A673 (cell line): ENCODE results near the gene HS6ST2. TPM values are rescaled to one million over a fixed set of nuclear protein-coding genes. Genes with fewer than 3 reads are reported as not detected.
"Not testable (repeated sequence)": the region's sequence is repeated elsewhere in the genome, so short reads cannot be mapped to it uniquely, and the experiment has no call there.

Experiments used
- BruUV-seq: library from RNA; stranded (reverse); fragments of 400-500 nt; replicated peaks from 2 replicates; lab custom pipeline; 2021; lab: Mats Ljungman, UMichigan
- CTCF ChIA-PET: fragments of 300-600 bp; sonication (Branson Sonifier 250); formaldehyde crosslinking; loops from one replicate; lab custom pipeline; 2022; ENCODE audit warnings: antibody characterized with exemption; lab: Charles Lee
- POLR2A ChIA-PET: fragments of 300-600 bp; sonication (Branson Sonifier 250); formaldehyde crosslinking; loops from one replicate; lab custom pipeline; 2022; ENCODE audit warnings: antibody characterized with exemption; ENCODE audit not compliant: low non-redundant PET; lab: Charles Lee
- DNase-seq: peaks from one replicate; pipeline ENCODE4 v3.0.0-alpha.2; 2015; ENCODE audit warnings: low spot score
- H3K27ac ChIP-seq: fragments of 200-600 bp; sonication (generic); 2 replicates; pipeline ENCODE4 v1.5.1; 2016; ENCODE audit warnings: mixed run types, low read depth, mild to moderate bottlenecking, mixed read lengths, antibody characterized with exemption, low read length; ENCODE audit not compliant: poor library complexity, severe bottlenecking
- H3K27me3 ChIP-seq: fragments of 200-600 bp; sonication (generic); replicated peaks from 2 replicates; pipeline ENCODE4 v1.6.1; 2017; ENCODE audit warnings: mixed run types, low read depth, mild to moderate bottlenecking, mixed read lengths, antibody characterized with exemption, low read length; ENCODE audit not compliant: insufficient read depth, poor library complexity
- H3K36me3 ChIP-seq: fragments of 200-600 bp; sonication (generic); 2 replicates; pipeline ENCODE4 v1.6.1; 2016; ENCODE audit warnings: mixed run types, mild to moderate bottlenecking, mixed read lengths, antibody characterized with exemption, low read length; ENCODE audit not compliant: insufficient read depth, poor library complexity, severe bottlenecking
- H3K4me1 ChIP-seq: fragments of 200-600 bp; sonication (generic); 2 replicates; pipeline ENCODE4 v1.6.1; 2017; ENCODE audit warnings: mixed run types, mild to moderate bottlenecking, mixed read lengths, antibody characterized with exemption, low read length; ENCODE audit not compliant: insufficient read depth, poor library complexity, severe bottlenecking
- H3K4me3 ChIP-seq: fragments of 200-600 bp; sonication (generic); 2 replicates; pipeline ENCODE4 v1.5.1; 2016; ENCODE audit warnings: low read depth, mixed run types, mild to moderate bottlenecking, mixed read lengths, low read length; ENCODE audit not compliant: poor library complexity, severe bottlenecking
- H3K9me3 ChIP-seq: fragments of 200-600 bp; sonication (generic); 2 replicates; pipeline ENCODE4 v1.6.1; 2016; ENCODE audit warnings: mixed run types, low read depth, mild to moderate bottlenecking, mixed read lengths, antibody characterized with exemption, low read length; ENCODE audit not compliant: poor library complexity, severe bottlenecking
- EZH2 ChIP-seq: fragments of 200-600 bp; sonication (generic); IDR thresholded peaks from 2 replicates; pipeline ENCODE4 v1.6.1; 2017; ENCODE audit warnings: borderline replicate concordance, low read depth, mild to moderate bottlenecking, mixed read lengths, antibody characterized with exemption, low read length; ENCODE audit not compliant: poor library complexity, severe bottlenecking
- intact Hi-C: fragments of 100-400 bp; cut with micrococcal nuclease; formaldehyde crosslinking; loops from one replicate; pipeline ENCODE4 v1.10.0; 2022; ENCODE audit not compliant: unreplicated experiment
- total RNA-seq: library from RNA; stranded (reverse); gene quantifications from 2 replicates; pipeline ENCODE4 v1.2.3, GENCODE V29; 2021
- TF ChIP-seq, protein P1 (sequence below): fragments of 300-800, 200-600 bp; sonication (generic); conservative IDR thresholded peaks from 2 replicates; pipeline ENCODE4 v1.5.1; 2017; ENCODE audit warnings: low read depth, mild to moderate bottlenecking, antibody characterized with exemption, low read length, moderate library complexity, mixed read lengths

HS6ST2 gene
- total RNA-seq, 1 experiment from 2014 or later: 6.9 TPM

DNA sequence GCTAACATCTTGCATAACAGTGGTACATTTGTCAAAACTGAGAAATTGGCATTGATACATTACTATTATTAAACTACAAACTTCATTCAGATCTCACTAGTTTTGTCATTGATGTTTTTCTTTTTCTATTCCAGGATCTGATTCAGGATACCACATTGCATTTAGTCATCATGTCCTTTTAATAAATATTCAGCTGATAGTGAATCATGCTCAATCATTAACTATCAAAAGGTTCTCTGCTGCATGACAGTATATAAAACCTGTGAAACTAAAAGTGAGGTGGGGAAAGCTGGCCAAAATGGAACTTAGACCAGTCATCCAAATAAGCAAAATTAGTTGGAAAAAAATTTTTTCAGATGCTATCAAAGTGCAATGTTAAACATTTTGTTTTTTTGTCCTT is 28.1 kb upstream of the HS6ST2 start:
- Histone ChIP-seq H3K4me1 (no peaks in the 10 kb centered on the region), H3K36me3 (no peaks in the 10 kb centered on the region), H3K27ac (no peak overlapping the region), H3K9me3 (no peaks in the 10 kb centered on the region), H3K4me3 (no peak overlapping the region), H3K27me3 (peaks cover 5% of the 10 kb centered on the region)
- intact Hi-C loops: no loop called here
- TF ChIP-seq, protein P1, sequence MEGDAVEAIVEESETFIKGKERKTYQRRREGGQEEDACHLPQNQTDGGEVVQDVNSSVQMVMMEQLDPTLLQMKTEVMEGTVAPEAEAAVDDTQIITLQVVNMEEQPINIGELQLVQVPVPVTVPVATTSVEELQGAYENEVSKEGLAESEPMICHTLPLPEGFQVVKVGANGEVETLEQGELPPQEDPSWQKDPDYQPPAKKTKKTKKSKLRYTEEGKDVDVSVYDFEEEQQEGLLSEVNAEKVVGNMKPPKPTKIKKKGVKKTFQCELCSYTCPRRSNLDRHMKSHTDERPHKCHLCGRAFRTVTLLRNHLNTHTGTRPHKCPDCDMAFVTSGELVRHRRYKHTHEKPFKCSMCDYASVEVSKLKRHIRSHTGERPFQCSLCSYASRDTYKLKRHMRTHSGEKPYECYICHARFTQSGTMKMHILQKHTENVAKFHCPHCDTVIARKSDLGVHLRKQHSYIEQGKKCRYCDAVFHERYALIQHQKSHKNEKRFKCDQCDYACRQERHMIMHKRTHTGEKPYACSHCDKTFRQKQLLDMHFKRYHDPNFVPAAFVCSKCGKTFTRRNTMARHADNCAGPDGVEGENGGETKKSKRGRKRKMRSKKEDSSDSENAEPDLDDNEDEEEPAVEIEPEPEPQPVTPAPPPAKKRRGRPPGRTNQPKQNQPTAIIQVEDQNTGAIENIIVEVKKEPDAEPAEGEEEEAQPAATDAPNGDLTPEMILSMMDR: no peak
- no peak for TF ChIP-seq EZH2
- ChIA-PET CTCF (no interaction called here), POLR2A (no interaction called here)
- no TSS peak for BruUV-seq
- DNase-seq: no peak

DNA sequence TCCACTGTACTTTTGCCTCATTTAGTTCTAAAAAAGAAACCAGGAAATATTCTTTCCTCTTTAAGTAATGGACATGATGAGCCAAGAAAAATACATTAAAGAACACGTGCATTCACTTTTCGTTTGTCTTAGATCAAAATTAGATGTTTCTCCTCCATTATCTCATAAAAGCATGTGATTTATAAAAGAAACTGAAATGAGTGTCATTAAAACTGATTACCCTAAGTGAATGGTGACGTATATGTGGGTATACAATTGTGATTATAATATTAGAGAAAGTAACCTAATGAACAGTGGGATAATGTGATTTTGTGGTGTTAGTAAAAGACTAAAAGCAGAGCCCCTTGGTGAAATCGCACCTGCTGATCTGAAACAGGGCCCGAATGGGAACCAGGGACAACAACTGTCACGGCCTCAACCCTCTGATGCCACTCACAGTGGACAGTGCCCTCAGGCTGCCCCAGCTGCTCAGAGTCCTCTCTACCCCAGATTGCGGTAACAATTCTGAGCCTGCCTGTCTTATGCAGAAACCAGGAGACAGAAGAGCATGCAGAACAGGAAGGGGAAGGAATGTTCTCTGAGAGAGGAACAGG is 25.7 kb upstream of the HS6ST2 start:
- Histone ChIP-seq H3K27ac (no peak overlapping the region), H3K36me3 (no peaks in the 10 kb centered on the region), H3K4me3 (no peak overlapping the region), H3K27me3 (no peaks in the 10 kb centered on the region), H3K9me3 (no peaks in the 10 kb centered on the region), H3K4me1 (no peaks in the 10 kb centered on the region)
- ChIA-PET CTCF (no interaction called here), POLR2A (no interaction called here)
- intact Hi-C loops: no loop called here
- BruUV-seq: no TSS peak
- no peak for TF ChIP-seq EZH2
- TF ChIP-seq, protein P1: no peak
- no peak for DNase-seq

DNA sequence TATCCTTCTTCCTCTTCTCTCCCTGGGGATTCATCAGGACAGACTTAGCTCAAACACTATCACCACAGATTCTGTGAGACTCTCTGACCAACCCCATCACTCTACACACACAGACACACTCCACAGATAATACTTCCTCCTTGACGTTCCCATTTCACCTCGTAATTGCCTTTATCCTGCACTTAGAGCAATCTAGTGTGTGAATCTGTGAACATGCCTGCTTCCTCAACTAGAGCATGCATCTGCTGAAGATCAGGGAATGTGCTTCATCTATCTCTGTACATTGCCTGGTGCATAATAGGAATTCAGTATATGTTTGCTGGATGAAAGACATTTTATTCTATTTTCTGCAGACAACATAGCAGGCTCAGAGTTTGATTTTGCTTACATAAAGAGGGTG is 25.1 kb upstream of the HS6ST2 start:
- no TSS peak for BruUV-seq
- POLR2A ChIA-PET: no interaction called here
- CTCF ChIA-PET: no interaction called here
- TF ChIP-seq, protein P1: no peak
- TF ChIP-seq EZH2: no peak
- no peak for DNase-seq
- no peaks in the 10 kb centered on the region for H3K36me3 ChIP-seq
- no peaks in the 10 kb centered on the region for H3K4me1 ChIP-seq
- intact Hi-C loops: no loop called here
- H3K27me3 ChIP-seq: no peaks in the 10 kb centered on the region
- H3K27ac ChIP-seq: no peak overlapping the region
- H3K4me3 ChIP-seq: no peak overlapping the region
- no peaks in the 10 kb centered on the region for H3K9me3 ChIP-seq

DNA sequence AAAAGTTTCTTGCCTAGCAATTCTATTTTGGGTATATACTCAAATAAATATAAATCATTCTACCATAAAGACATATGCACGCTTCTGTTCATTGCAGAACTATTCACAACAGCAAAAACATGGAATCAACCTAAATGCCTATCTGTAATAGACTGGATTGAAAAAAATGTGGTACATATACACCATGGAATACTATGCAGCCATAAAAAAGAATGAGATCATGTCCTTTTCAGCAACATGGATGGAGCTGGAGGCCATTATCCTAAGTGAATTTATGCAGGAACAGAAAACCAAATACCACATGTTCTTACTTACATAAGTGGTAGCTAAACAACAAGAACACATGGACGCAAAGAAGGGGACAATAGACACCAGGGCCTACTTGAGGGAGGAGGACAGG is 21.6 kb upstream of the HS6ST2 start:
- BruUV-seq, H3K4me3 ChIP-seq, H3K27me3 ChIP-seq, H3K9me3 ChIP-seq, H3K4me1 ChIP-seq, H3K36me3 ChIP-seq, intact Hi-C loops, CTCF ChIA-PET, POLR2A ChIA-PET, DNase-seq, H3K27ac ChIP-seq: not testable (repeated sequence)
